Fibroblast of skin of right biceps (primary cell): Measurements from ENCODE around the gene SELENOM.

Experiments used
- DNase-seq: peaks from one replicate; pipeline ENCODE4 v3.0.0-alpha.2; 2013

Gene SELENOM, protein sequence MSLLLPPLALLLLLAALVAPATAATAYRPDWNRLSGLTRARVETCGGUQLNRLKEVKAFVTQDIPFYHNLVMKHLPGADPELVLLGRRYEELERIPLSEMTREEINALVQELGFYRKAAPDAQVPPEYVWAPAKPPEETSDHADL

GRCh38 chr22:31107178-31107893 lies at the start of gene SELENOM:
Gene SELENOM, minus strand, starts transcription at chr22:31107568. Its CDS starts 63 bp downstream, at chr22:31107505.
- DNase-seq, result peak; percentile 99

DNA sequence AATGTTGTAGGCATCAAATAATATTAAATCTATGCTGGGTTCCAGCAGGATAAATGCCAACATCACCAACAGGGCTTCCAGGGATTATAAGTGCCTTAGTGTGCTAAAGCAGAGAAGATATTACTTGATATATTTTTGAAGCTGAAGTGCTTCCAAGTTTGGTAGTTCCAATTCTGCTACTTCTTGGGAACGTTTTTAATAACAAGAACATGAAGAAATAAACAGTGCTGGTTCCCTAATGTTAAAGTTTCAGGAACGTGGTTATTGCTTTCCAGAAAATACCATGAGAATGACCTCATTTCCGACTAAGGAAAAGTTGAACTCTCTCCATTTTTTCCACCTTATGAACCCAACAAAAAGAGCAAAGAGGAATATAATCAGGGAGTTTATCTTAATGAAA lies 48.1 kb upstream of the SELENOM start:
- DNase-seq, result peak; percentile 53

DNA sequence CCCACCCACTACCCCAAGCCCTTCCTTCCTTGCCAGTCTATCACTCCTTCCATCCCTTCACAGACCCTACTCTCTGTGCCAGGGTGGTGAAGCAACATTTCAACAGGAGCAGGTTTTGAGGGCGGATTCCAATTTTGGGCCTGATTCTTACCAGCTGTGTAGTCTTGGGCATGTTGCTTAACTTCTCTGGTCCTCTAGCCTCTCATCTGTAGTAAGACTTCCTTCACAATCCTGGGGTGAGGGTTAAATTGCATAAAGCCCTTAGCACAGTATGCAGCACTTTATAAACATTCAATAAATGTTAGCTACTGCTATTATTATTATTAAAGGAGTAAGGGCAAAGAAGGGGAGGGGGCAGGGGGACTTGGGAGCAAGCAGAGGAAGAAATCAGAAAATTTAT lies 47.6 kb upstream of the SELENOM start:
- no peak for DNase-seq

GRCh38 chr22:31153357-31153756 lies 46.0 kb upstream of the SELENOM start:
- DNase-seq, result no peak

DNA sequence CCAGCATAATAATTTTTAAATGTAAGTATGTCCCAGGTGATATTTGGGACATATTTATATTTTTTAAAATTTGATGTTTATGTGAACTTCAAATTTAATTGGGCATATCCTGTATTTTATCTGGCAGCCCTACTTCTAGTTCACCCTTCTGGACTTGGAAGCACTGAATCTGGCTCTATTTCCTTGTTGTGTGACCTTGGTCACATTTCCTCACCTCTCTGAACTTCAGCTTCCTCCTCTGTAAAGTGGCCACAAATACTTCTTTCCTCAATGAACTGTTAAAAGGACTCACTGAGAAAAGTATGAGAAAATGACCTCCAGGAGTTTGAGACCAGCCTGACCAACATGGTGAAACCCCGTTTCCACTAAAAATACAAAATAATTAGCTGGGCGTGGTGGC lies 44.5 kb upstream of the SELENOM start:
- no peak for DNase-seq

DNA sequence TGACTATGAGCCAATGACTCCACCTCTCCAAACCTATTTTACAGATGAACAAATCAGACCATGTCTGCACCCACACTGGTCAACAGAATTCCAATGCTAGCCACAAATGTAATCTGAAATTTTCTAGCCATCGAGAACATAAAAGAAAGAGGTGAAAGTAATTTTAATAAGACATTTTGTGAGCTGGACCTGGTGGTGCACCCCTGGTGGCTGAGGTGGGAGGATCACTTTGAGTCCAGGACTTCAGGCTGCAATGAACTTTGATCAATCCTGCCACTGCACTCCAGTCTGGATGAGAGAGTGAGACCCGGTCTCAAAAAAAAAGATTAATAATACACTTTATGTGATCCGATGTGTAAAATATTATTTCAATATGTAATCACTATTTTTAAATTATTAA lies 43.2 kb upstream of the SELENOM start:
- no peak for DNase-seq

DNA sequence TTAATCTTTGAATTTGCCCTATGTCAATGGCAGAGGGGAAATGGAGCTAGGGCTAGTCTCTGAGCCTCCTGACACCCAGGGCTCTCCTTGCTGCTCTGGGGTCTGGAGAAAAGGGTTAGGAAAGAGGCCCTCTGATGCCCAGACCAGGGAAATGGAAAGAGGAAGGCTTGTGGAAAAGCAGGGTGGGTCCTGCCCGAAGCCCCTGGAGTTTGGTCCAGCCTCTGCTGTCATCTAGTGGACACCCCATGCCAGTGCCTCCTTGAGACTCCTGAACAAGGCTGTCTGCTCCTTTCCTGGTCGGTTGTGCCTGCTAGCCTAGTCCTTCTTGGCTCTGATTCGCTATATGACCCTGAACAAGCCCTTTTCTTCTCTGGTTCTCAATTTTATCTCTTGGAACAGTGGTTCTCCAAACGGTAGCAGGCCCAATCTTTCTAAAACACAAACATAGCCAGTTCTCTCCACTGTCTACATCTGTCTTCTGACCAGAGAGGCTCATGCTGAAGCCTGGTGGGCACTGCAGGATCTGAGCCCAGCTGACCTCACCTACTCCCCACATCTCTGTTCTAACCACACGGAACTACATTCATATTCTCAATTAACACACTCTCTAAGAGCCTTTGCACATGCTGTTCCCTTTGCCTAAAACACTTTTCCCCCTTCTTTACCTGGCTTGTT lies 41.7 kb upstream of the SELENOM start:
- DNase-seq, result peak; percentile 69

DNA sequence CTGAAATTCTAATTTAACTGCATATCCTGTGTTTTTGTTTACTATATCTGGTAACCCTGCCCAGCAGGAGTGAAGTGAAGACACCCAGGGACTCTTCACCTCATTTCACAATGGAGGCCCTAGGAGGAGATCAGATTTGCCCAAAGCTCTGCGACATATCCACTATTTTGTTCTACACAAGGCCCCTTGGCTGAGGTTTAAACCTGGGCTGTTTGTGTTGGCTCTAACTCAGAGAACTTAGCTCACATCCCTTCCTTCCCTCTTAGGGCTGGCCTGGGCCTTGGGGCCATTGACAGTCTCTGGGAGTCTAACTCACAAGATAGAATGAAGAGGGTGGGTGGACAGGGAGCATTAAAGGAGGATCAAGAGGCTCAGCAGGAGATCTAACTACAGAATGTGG lies 41.1 kb upstream of the SELENOM start:
- no peak for DNase-seq

DNA sequence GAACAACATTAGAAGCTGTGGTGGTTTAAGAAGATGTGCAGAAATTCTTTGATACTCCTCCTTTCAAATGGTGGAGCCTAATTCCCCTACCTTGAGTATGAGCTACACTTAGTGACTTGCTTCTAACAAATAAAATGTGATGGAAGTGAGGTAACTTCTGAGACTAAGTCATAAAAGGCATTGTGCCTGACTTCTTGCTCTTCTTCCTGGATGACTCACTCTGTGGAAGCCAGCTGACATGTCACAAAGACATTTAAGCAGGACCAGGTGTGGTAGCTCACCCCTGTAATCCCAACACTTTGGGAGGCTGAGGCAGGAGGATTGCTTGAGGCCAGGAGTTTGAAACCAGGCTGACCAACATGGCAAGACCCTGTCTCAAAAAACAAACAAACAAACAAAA lies 36.9 kb upstream of the SELENOM start:
- peak; percentile 38 for DNase-seq

DNA sequence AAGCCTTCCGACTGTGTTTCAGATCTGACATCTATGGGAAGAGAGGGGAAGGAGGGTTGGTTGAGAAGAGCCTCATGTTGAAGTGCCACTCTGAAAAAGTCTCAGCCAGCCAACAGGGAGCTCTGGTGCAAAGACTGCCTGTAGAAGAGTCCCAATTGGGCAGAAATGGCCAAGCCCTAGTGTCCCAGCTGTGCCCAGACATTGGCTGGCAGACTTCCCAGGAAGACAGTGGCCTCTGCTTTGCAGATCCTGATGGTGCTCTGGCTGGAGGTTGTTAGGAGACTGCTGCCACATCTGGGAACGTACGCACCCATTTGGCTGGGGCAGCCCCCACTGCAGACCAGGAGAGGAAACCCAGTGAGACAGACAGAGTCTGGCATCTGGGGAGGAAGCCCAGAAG lies 36.2 kb upstream of the SELENOM start:
- DNase-seq, result no peak

- no peak for DNase-seq
Observed at GRCh38 chr22:31143038-31143437, 35.7 kb upstream of the SELENOM start.

DNA sequence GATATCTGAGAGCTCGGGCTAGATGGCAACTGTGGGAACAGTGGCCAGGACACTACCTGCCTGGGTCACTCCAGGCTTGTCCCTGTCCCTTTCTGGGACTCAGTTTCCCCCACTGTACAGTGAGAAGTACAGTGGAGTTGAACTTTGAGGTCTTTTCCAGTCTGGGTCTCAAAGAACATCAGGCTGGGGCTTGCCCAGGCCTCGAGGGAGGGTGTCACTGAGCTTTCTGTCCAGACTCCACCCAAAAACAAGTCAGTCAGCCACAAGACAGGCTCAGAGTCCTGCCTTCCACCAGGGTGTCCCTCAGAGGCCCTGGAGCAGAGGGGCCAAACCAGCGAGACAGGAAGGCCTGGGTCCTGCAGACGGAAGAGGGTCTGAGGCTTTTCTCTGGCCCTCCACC lies 34.9 kb upstream of the SELENOM start:
- DNase-seq, result no peak

DNA sequence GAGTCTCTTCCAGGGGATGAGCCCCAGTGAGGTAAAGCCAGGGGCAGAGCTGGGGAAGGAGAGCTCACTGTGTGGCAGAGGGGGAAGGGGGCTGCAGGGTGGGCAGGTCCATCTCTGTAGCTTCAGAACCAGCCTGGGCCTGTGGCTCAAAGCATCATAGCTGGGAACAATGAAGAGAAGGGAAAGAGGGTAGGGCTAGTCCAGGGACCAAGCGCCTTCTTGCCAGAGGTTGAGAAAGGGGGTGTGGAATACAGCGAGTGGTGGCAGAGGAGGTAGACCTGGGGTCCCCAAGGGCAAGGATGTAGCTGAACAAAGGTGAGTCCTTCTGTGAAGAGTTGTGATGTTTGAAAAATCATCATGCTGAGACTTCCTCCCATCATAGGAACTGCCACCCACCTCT lies 34.2 kb upstream of the SELENOM start:
- no peak for DNase-seq

DNA sequence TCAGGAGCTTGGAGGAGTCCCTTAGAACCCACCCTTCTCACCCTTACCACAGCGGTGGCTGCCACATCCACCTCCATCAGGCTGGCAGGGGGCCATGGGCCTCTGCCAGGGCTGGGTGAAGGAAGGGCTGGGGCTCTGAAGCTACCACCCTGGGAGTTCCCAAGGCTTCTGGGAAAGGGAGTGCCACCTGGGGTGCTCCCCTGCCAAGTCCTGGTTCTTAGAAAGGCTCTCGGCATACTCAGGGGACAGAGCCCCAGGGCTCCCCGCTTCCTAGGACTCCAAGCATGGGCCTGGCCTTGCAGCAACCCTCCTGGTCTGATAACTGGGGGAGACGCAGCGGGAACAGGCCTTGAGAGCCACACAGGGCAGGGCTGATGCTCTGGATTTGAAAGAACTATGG lies 33.4 kb upstream of the SELENOM start:
- DNase-seq, result no peak

DNA sequence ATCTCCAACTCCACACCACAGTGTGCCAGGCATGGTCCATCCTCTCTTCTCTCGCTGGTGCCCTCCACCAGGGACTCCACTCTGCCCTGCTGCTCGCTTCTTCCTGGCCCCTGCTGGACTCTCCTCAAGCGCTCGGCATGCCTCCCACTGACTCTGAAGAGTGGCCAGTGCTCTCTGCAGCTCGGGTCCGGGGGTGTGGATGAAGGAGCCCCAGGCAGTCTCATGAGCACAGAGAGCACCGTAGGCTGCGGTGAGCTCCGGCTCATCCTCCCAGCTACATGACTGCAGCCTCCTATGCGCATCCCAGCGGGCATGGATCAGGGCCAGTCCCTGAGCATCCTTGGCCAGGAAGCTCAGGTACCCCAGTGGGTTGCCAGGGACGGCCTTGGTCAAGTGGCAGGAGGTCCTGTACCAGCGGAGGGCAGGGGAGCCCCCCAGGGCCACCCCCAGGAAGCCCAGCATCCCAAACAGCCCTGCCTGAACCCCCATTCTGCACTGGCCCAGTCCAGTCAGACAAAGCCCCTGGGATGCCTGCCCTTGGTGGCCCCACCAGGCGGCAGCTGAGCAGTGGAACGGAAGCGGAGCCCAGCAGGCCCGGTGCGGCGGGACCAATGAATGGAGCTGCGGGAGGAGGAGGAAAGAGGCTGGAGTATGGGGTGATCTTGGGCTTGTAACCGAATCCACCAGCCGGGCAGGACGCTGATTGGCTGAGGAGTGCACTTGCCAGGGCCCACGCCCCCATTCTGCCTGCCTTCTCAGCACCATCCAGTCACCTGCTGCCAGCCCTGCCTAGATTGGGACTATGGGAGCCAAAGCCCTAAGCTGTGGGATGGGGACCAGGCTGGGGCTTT lies 32.7 kb upstream of the SELENOM start, which contains the start of gene PLA2G3:
PLA2G3 (minus strand) TSS at position 643 of the 851 bp plus-strand sequence; CDS start at position 489, 154 bp downstream.
- DNase-seq, result peak; percentile 34

- no peak for DNase-seq
Observed at GRCh38 chr22:31139066-31139465, 31.7 kb upstream of the SELENOM start.

DNA sequence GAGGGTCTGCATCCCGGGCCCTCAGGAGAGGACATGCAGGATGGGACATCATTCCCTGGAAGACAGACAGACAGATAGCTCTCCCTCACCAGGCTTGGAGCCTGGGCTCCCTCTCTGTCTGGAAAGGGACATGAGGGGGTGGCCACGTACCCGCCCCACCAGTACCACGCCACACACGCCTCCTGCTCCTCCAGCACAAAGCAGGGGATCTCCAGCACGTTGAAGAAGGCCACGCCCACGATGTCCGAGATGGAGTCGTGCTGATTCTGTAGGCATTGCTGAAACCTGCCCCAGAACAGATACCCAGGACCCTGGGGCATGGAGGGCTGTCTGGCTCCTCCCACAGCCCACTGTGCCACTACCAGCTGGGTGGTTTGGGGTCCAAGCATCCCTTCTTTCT lies 30.8 kb upstream of the SELENOM start:
- DNase-seq, result no peak

GRCh38 chr22:31137721-31138120 lies 30.4 kb upstream of the SELENOM start:
- no peak for DNase-seq

- no peak for DNase-seq
Observed at GRCh38 chr22:31136711-31137110, 29.3 kb upstream of the SELENOM start.

GRCh38 chr22:31136155-31136554 lies 28.8 kb upstream of the SELENOM start:
- DNase-seq, result no peak

- no peak for DNase-seq
Observed at GRCh38 chr22:31135706-31136105, 28.3 kb upstream of the SELENOM start.

DNA sequence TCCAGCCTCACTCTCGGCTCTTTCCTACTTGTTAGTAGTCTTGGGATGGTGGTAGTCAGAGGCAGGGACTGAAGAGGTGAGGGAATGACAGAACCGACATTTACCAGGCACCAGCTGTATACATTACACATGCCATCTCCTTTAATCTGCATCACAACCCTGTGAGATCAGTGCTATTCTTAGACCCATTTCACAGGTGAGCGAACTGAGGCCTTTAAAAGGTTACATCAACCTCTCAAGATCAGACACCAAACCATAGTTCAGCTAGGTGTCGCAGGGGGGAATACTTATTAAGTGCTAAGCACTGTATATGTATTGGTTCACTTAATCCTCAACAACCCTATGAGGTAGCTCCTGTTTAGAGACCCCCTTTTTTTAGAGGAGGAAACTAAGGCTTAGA lies 27.3 kb upstream of the SELENOM start:
- DNase-seq, result no peak

DNA sequence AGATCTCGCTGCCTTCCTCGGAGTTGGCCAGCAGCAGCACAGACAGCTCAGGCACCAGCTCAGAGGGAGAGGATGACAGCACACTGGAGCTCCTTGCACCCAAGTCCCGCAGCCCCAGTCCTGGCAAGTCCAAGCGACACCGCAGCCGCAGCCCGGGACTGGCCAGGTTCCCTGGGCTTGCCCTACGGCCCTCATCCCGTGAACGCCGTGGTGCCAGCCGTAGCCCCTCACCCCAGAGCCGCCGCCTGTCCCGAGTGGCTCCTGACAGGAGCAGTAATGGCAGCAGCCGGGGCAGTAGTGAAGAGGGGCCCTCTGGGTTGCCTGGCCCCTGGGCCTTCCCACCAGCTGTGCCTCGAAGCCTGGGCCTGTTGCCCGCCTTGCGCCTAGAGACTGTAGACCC lies 26.5 kb upstream of the SELENOM start:
- no peak for DNase-seq
